ENCODE data around the gene ATP11A. TPM values are rescaled to one million over a fixed set of nuclear protein-coding genes. Genes with fewer than 3 reads are reported as not detected.

The ATP11A gene
- total and polyA plus RNA-seq, 2 experiments from 2014 or later: 12.3 to 52.6 TPM

DNA sequence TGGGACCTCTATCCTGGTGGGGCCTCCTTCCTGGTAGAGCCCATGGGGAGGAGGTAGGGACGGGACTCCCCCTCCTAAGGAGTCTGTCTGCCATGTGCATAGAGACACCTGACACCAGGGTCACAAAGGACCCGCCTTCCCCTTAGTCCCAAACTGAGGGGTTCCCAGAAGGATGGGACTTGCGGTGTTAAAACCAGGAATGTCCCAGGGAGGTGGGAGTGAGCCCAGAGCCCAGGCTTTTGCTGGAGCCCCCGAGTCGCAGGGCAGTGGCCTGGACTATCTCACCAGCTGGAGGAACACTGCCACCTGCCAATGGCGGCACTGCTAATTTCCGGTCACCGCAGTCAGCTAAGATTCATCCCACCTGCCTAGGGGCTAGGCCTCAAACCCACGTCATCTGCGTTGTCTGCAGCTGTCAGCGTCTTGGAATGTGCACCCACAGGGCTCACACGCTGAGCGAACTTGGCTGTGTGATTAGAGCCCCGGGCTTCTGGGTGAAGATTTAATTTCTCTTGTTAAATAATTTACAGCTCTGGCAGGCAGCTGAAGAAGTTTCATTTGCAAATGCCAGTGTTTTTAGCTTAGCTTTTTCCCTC is 31.9 kb upstream of the ATP11A start (continued):
- TF ChIP-seq, protein P1, sequence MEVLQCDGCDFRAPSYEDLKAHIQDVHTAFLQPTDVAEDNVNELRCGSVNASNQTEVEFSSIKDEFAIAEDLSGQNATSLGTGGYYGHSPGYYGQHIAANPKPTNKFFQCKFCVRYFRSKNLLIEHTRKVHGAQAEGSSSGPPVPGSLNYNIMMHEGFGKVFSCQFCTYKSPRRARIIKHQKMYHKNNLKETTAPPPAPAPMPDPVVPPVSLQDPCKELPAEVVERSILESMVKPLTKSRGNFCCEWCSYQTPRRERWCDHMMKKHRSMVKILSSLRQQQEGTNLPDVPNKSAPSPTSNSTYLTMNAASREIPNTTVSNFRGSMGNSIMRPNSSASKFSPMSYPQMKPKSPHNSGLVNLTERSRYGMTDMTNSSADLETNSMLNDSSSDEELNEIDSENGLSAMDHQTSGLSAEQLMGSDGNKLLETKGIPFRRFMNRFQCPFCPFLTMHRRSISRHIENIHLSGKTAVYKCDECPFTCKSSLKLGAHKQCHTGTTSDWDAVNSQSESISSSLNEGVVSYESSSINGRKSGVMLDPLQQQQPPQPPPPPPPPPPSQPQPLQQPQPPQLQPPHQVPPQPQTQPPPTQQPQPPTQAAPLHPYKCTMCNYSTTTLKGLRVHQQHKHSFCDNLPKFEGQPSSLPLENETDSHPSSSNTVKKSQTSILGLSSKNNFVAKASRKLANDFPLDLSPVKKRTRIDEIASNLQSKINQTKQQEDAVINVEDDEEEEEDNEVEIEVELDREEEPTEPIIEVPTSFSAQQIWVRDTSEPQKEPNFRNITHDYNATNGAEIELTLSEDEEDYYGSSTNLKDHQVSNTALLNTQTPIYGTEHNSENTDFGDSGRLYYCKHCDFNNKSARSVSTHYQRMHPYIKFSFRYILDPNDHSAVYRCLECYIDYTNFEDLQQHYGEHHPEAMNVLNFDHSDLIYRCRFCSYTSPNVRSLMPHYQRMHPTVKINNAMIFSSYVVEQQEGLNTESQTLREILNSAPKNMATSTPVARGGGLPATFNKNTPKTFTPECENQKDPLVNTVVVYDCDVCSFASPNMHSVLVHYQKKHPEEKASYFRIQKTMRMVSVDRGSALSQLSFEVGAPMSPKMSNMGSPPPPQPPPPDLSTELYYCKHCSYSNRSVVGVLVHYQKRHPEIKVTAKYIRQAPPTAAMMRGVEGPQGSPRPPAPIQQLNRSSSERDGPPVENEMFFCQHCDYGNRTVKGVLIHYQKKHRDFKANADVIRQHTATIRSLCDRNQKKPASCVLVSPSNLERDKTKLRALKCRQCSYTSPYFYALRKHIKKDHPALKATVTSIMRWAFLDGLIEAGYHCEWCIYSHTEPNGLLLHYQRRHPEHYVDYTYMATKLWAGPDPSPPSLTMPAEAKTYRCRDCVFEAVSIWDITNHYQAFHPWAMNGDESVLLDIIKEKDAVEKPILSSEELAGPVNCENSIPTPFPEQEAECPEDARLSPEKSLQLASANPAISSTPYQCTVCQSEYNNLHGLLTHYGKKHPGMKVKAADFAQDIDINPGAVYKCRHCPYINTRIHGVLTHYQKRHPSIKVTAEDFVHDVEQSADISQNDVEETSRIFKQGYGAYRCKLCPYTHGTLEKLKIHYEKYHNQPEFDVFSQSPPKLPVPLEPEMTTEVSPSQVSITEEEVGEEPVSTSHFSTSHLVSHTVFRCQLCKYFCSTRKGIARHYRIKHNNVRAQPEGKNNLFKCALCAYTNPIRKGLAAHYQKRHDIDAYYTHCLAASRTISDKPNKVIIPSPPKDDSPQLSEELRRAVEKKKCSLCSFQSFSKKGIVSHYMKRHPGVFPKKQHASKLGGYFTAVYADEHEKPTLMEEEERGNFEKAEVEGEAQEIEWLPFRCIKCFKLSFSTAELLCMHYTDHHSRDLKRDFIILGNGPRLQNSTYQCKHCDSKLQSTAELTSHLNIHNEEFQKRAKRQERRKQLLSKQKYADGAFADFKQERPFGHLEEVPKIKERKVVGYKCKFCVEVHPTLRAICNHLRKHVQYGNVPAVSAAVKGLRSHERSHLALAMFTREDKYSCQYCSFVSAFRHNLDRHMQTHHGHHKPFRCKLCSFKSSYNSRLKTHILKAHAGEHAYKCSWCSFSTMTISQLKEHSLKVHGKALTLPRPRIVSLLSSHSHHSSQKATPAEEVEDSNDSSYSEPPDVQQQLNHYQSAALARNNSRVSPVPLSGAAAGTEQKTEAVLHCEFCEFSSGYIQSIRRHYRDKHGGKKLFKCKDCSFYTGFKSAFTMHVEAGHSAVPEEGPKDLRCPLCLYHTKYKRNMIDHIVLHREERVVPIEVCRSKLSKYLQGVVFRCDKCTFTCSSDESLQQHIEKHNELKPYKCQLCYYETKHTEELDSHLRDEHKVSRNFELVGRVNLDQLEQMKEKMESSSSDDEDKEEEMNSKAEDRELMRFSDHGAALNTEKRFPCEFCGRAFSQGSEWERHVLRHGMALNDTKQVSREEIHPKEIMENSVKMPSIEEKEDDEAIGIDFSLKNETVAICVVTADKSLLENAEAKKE (CRISPR knock-in tag; IDR thresholded peaks at IDR 0.05): no peak
- TF ChIP-seq, protein P2, sequence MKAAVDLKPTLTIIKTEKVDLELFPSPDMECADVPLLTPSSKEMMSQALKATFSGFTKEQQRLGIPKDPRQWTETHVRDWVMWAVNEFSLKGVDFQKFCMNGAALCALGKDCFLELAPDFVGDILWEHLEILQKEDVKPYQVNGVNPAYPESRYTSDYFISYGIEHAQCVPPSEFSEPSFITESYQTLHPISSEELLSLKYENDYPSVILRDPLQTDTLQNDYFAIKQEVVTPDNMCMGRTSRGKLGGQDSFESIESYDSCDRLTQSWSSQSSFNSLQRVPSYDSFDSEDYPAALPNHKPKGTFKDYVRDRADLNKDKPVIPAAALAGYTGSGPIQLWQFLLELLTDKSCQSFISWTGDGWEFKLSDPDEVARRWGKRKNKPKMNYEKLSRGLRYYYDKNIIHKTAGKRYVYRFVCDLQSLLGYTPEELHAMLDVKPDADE (IDR thresholded peaks at IDR 0.05): no peak
- TF ChIP-seq STAT1 (IDR thresholded peaks at IDR 0.05; ENCODE audit: unreplicated experiment) (no peak), CREB1 (CRISPR knock-in tag; IDR thresholded peaks at IDR 0.05; ENCODE audit: low read depth) (no peak), NANOG (IDR thresholded peaks at IDR 0.05; ENCODE audit: borderline replicate concordance) (no peak), JUNB (IDR thresholded peaks at IDR 0.05; ENCODE audit: unreplicated experiment) (no peak), EZH2 (IDR thresholded peaks at IDR 0.05; ENCODE audit: low read depth, unreplicated experiment) (no peak)

DNA sequence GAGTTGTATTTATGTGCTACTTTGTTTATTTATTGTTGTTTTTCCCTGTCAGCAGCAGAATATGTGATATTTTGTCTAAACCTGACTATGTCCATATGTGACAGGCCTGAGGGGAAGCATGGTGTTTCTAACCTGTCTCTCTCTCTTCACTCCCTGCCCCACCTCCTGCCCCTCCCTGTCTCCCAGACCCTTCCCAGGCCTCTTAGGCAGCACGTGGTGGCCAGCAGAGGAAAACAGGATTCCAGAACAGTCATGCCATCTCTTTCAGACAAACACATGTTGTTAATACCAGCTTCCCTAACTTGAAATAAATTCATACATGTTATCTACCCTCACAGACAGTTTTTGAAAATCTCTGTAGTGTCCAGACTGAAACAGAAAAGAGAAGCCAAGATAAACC is 31.0 kb upstream of the ATP11A start:
- no peak for ATAC-seq
- Histone ChIP-seq H3K36me3 (ENCODE audit: insufficient read depth) (no peaks in the 10 kb centered on the region), H4K20me1 (replicated peaks; ENCODE audit: insufficient read depth) (no peaks in the 10 kb centered on the region), H3K9me2 (ENCODE audit: insufficient read depth) (no peaks in the 10 kb centered on the region), H2AFZ (no peak overlapping the region), H3K27me3 (ENCODE audit: insufficient read depth) (no peaks in the 10 kb centered on the region), H3K27ac (ENCODE audit: low read depth) (no peak overlapping the region), H3K4me1 (ENCODE audit: insufficient read depth) (no peaks in the 10 kb centered on the region; the same call in 1 of the 2 replicates), H3K79me2 (replicated peaks; ENCODE audit: insufficient read depth) (no peaks in the 10 kb centered on the region), H3F3A (replicated peaks; ENCODE audit: low read depth) (no peaks in the 10 kb centered on the region), H3K4me2 (no peak overlapping the region), H3K4me3 (no peak overlapping the region)
- Mint-ChIP-seq H3K4me3 (no peak overlapping the region), H3K27me3 (ENCODE audit: insufficient read depth, low read depth, poor library complexity) (peaks cover 12% of the 10 kb centered on the region), H3K36me3 (ENCODE audit: low read depth) (no peaks in the 10 kb centered on the region), H3K27ac (no peak overlapping the region), H3K4me1 (peaks cover 3% of the 10 kb centered on the region; the same call in 2 of the 3 replicates), H3K9me3 (no peaks in the 10 kb centered on the region; the same call in 2 of the 3 replicates)
- DNase-seq (ENCODE audit: low spot score): no peak
- TF ChIP-seq, protein P1 (CRISPR knock-in tag; IDR thresholded peaks at IDR 0.05): no peak

All from GM23338 (cell line).